LHCN-M2 (cell line): ENCODE results near the gene BPGM. TPM values are rescaled to one million over a fixed set of nuclear protein-coding genes. Genes with fewer than 3 reads are reported as not detected.
"Not testable (repeated sequence)": the region's sequence is repeated elsewhere in the genome, so short reads cannot be mapped to it uniquely, and the experiment has no call there.

Experiments
- DNase-seq: peaks from one replicate; pipeline ENCODE4 v3.0.0-alpha.2; 2012; ENCODE audit warnings: low read depth
- total RNA-seq: library from RNA; depleted of rRNA; stranded (reverse); fragments of >200 nt; gene quantifications from 2 replicates; pipeline ENCODE4 v1.2.3, GENCODE V29; 2014

BPGM gene
- total RNA-seq, 1 experiment from 2014 or later: 32.2 TPM

- no peak for DNase-seq
Observed at GRCh38 chr7:134630893-134631292, 15.8 kb upstream of the BPGM start.

GRCh38 chr7:134632052-134632451 lies 14.6 kb upstream of the BPGM start:
- no peak for DNase-seq

GRCh38 chr7:134632937-134633540 lies 13.6 kb upstream of the BPGM start:
- DNase-seq: peak; percentile 68

GRCh38 chr7:134636008-134636449 lies 10.6 kb upstream of the BPGM start:
- peak; percentile 24 for DNase-seq

- no peak for DNase-seq
Observed at GRCh38 chr7:134637441-134637840, 9.2 kb upstream of the BPGM start.

GRCh38 chr7:134637934-134638719 lies 8.5 kb upstream of the BPGM start:
- no peak for DNase-seq

GRCh38 chr7:134639061-134639460 lies 7.6 kb upstream of the BPGM start:
- DNase-seq: no peak

- DNase-seq: no peak
Observed at GRCh38 chr7:134639683-134640279, 6.9 kb upstream of the BPGM start.

- no peak for DNase-seq
Observed at GRCh38 chr7:134640842-134641715, 5.6 kb upstream of the BPGM start.

GRCh38 chr7:134641981-134642380 lies 4.7 kb upstream of the BPGM start:
- DNase-seq: not testable (repeated sequence)

GRCh38 chr7:134643131-134643530 lies 3.5 kb upstream of the BPGM start:
- DNase-seq: no peak

- DNase-seq: no peak
Observed at GRCh38 chr7:134645478-134645877, 1.2 kb upstream of the BPGM start.

GRCh38 chr7:134645935-134646334 lies 718 bp upstream of the BPGM start:
- DNase-seq: no peak

- DNase-seq: no peak
Observed at GRCh38 chr7:134648456-134648855, 1.8 kb downstream of the BPGM start.

- DNase-seq: no peak
Observed at GRCh38 chr7:134649226-134649775, 2.6 kb downstream of the BPGM start.

- no peak for DNase-seq
Observed at GRCh38 chr7:134651991-134652390, 5.3 kb downstream of the BPGM start.

GRCh38 chr7:134654104-134654775 lies 7.6 kb downstream of the BPGM start:
- no peak for DNase-seq

- DNase-seq: no peak
Observed at GRCh38 chr7:134657526-134657925, 10.9 kb downstream of the BPGM start.

- no peak for DNase-seq
Observed at GRCh38 chr7:134660242-134660785, 13.7 kb downstream of the BPGM start.

GRCh38 chr7:134660961-134661376 lies 14.3 kb downstream of the BPGM start:
- peak; percentile 75 for DNase-seq
